Osteoblast (primary cell): Measurements from ENCODE around the gene TENM4. TPM values are rescaled to one million over a fixed set of nuclear protein-coding genes. Genes with fewer than 3 reads are reported as not detected.

Experiments
- DNase-seq: peaks from one replicate; pipeline ENCODE4 v3.0.0; 2011; ENCODE audit warnings: low spot score, mixed read lengths; ENCODE audit not compliant: insufficient read length; ENCODE audit errors: missing footprints
- H2AFZ ChIP-seq: 2 replicates; pipeline ENCODE4 v1.6.0; 2011; ENCODE audit warnings: mild to moderate bottlenecking, low read length
- H3K27ac ChIP-seq: 2 replicates; pipeline ENCODE4 v1.5.1; 2011; ENCODE audit warnings: mild to moderate bottlenecking, low read depth, low read length, moderate library complexity
- H3K27me3 ChIP-seq: 2 replicates; pipeline ENCODE4 v1.6.0; 2012; ENCODE audit warnings: mild to moderate bottlenecking, control low read depth, inconsistent platforms, low read length, moderate library complexity; ENCODE audit not compliant: insufficient read depth
- H3K36me3 ChIP-seq: 2 replicates; pipeline ENCODE4 v1.5.1; 2011; ENCODE audit warnings: mild to moderate bottlenecking, low read length, control low read depth, moderate library complexity; ENCODE audit not compliant: insufficient read depth
- H3K4me1 ChIP-seq: 2 replicates; pipeline ENCODE4 v1.5.1; 2011; ENCODE audit warnings: mild to moderate bottlenecking, low read length, control low read depth, moderate library complexity; ENCODE audit not compliant: insufficient read depth
- H3K4me2 ChIP-seq: 2 replicates; pipeline ENCODE4 v1.6.0; 2011; ENCODE audit warnings: mild to moderate bottlenecking, low read length; ENCODE audit not compliant: insufficient read depth
- H3K4me3 ChIP-seq: fragments of 200-600 bp; sonication (generic); 3 replicates; pipeline ENCODE4 v1.5.1; 2012; ENCODE audit warnings: mild to moderate bottlenecking, low read length, inconsistent platforms; ENCODE audit not compliant: insufficient read depth
- H3K79me2 ChIP-seq: 2 replicates; pipeline ENCODE4 v1.6.0; 2012; ENCODE audit warnings: mild to moderate bottlenecking, low read length, control low read depth, inconsistent platforms; ENCODE audit not compliant: insufficient read depth
- H3K9me3 ChIP-seq: 2 replicates; pipeline ENCODE4 v1.5.1; 2011; ENCODE audit warnings: low read depth, low read length, control low read depth
- H4K20me1 ChIP-seq: 2 replicates; pipeline ENCODE4 v1.6.0; 2012; ENCODE audit warnings: mild to moderate bottlenecking, low read length, control low read depth; ENCODE audit not compliant: insufficient read depth
- total RNA-seq: library from RNA; depleted of rRNA; stranded (reverse); fragments of >200 nt; gene quantifications from 2 replicates; pipeline ENCODE4 v1.2.3, GENCODE V29; 2012
- TF ChIP-seq, protein P1 (sequence below): IDR thresholded peaks from 2 replicates; pipeline ENCODE4 v1.5.1; 2011; ENCODE audit warnings: mild to moderate bottlenecking, low read depth, low read length, moderate library complexity; ENCODE audit errors: extremely low read depth

TENM4 gene
- total RNA-seq, 1 donor, result 63.3 TPM

DNA sequence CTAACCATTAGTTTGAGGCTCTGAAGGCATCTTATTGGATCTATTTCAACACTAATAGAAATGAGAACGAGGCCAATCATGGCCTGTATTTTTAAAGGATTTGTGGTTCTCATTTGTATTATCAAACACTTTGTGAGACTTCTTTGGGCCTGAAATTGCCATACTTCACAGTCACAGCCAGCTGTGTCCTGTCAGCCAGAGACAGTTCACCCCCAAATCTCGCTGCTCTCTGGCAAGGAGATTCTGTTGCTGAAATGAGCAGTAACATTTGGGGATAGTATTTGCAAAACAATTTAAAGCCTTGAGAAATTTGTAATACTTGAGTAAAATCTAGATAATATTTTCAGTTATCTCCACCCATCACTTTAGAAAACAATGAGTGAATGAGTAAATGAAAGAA, 26.9 kb upstream of the TENM4 start:
- Histone ChIP-seq H3K79me2 (no peaks in the 10 kb centered on the region), H2AFZ (no peak overlapping the region), H3K4me3 (no peak overlapping the region), H3K4me2 (no peak overlapping the region), H3K27ac (no peak overlapping the region), H4K20me1 (no peaks in the 10 kb centered on the region), H3K9me3 (no peaks in the 10 kb centered on the region), H3K4me1 (no peaks in the 10 kb centered on the region), H3K27me3 (peaks cover 5% of the 10 kb centered on the region), H3K36me3 (no peaks in the 10 kb centered on the region)
- TF ChIP-seq, protein P1, sequence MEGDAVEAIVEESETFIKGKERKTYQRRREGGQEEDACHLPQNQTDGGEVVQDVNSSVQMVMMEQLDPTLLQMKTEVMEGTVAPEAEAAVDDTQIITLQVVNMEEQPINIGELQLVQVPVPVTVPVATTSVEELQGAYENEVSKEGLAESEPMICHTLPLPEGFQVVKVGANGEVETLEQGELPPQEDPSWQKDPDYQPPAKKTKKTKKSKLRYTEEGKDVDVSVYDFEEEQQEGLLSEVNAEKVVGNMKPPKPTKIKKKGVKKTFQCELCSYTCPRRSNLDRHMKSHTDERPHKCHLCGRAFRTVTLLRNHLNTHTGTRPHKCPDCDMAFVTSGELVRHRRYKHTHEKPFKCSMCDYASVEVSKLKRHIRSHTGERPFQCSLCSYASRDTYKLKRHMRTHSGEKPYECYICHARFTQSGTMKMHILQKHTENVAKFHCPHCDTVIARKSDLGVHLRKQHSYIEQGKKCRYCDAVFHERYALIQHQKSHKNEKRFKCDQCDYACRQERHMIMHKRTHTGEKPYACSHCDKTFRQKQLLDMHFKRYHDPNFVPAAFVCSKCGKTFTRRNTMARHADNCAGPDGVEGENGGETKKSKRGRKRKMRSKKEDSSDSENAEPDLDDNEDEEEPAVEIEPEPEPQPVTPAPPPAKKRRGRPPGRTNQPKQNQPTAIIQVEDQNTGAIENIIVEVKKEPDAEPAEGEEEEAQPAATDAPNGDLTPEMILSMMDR, result no peak
- no peak for DNase-seq

DNA sequence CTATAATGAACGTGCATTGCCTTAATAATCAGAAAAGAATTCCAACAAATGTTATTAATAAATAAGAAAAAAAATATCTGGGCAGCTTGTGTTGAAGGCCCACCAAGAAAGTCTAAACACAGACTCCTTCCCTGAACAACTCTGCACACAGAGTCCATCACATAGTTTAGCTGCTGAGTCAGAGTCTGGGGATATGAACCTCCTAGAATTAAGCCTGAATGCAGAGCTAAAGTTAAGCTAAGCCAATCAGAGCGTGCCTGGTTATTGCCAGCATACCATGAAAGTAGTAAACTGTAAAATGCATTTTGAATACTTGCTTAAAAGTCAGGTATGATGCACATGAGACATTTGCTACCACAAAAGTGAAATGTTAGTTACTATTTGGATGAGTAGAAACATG, 25.6 kb upstream of the TENM4 start:
- peak; percentile 78 for DNase-seq
- Histone ChIP-seq H3K27ac (no peak overlapping the region), H3K9me3 (no peaks in the 10 kb centered on the region), H3K4me1 (no peaks in the 10 kb centered on the region), H3K4me2 (no peak overlapping the region), H3K79me2 (no peaks in the 10 kb centered on the region), H3K27me3 (peaks cover 5% of the 10 kb centered on the region), H3K36me3 (no peaks in the 10 kb centered on the region), H2AFZ (no peak overlapping the region), H4K20me1 (no peaks in the 10 kb centered on the region), H3K4me3 (no peak overlapping the region)
- TF ChIP-seq, protein P1, result no peak

DNA sequence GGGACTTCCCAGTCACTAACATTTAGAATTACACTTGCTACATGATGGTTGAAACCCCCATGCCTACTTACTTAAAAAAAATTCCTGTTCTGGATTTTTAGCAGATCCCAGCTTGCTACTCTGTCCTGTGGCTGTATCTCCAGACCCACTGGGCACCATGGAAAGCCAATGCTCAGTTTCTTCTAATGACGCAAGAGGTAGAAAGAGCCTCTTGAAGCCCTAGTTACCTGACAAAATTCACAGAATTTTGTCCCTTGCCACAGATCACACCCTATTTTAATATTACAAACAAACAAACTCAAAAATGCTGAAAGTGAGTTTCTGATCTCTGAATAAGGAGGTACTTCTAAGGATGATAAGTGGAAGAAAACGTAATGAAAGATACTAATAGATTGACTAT, 24.3 kb upstream of the TENM4 start:
- Histone ChIP-seq H3K4me2 (no peak overlapping the region), H3K9me3 (no peaks in the 10 kb centered on the region), H3K27me3 (peaks cover 4% of the 10 kb centered on the region), H3K79me2 (no peaks in the 10 kb centered on the region), H3K36me3 (no peaks in the 10 kb centered on the region), H4K20me1 (no peaks in the 10 kb centered on the region), H2AFZ (no peak overlapping the region), H3K4me1 (no peaks in the 10 kb centered on the region), H3K27ac (no peak overlapping the region), H3K4me3 (no peak overlapping the region)
- TF ChIP-seq, protein P1, result no peak
- DNase-seq, result no peak

DNA sequence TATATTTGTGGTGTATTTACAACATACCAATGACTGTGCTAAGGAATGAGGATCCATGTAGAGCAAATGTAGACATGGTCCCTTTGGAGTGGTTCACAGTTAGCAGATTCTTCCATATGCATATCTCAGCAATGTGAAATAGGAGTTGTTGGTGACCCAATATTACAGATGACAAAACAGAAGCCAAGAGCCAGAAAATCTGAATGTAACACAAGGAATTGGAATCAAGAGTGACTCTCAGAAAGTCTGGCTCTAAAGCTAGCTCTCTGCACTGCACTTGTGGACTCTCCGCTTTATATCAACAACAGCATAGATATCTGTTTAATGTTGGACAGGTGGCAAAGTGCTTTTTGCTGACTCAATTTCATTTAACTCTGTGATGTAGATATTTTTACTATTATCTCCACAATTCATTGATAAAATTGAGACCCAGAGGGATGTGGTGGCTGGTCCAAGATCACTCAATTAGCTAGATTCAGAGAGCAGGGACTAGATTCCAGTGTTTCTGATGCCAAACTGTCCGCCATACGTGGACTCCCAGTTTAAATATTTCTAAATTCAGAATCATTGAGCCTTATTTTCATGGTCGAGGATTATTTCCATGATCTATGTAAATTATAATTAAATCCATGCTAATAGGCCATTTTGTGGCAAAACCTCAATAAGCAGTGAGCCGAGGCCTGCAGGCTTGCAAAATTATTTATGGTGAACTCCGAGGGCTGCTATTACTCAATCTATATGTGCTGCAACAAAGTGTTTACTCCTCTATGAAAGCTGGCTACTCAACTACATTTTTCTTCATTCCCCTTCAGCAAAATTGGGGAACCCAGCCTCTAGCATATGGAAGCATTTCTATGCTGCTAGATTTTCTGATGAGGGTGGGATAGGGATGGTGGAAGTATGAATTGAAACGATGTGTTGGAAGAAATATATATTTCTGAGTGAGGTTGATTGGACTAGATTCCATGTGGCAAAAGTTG, 21.1 kb upstream of the TENM4 start:
- H3K4me3 ChIP-seq, result no peak overlapping the region
- no peaks in the 10 kb centered on the region for H3K36me3 ChIP-seq
- no peaks in the 10 kb centered on the region for H3K27me3 ChIP-seq
- no peak overlapping the region for H3K27ac ChIP-seq
- H4K20me1 ChIP-seq, result no peaks in the 10 kb centered on the region
- no peaks in the 10 kb centered on the region for H3K79me2 ChIP-seq
- H3K4me2 ChIP-seq, result no peak overlapping the region
- no peak for DNase-seq
- H3K4me1 ChIP-seq, result no peaks in the 10 kb centered on the region
- H3K9me3 ChIP-seq, result no peaks in the 10 kb centered on the region
- no peak overlapping the region for H2AFZ ChIP-seq
- TF ChIP-seq, protein P1, result no peak
